HUDEP-2 (cell line): Measurements from ENCODE around the gene GJB3.
A peak's percentile ranks its signal among the peaks of the same experiment; 100 is the strongest.
"Not testable (repeated sequence)": the region's sequence is repeated elsewhere in the genome, so short reads cannot be mapped to it uniquely, and the experiment has no call there.

Experiments used
- DNase-seq, 76 experiments: peaks; one replicate each; lab custom pipeline; 2025; ENCODE audit not compliant: unreplicated experiment in 76 of 76; lab: John Stamatoyannopoulos, UW

Gene GJB3

GRCh38 chr1:34781071-34781843 is at the start of gene GJB3:
TSS of gene GJB3 (plus strand) at chr1:34781214. CDS start at chr1:34784763, 3,549 bp downstream.
- no peak for DNase-seq

- not testable (repeated sequence) for DNase-seq
These were observed 48.2 kb upstream of the GJB3 start for GRCh38 chr1:34732831-34733230.

- DNase-seq: no peak
These were observed 44.3 kb upstream of the GJB3 start for GRCh38 chr1:34736692-34737091.

GRCh38 chr1:34737236-34737635 is 43.8 kb upstream of the GJB3 start:
- not testable (repeated sequence) for DNase-seq

- no peak for DNase-seq
These were observed 41.4 kb upstream of the GJB3 start for GRCh38 chr1:34739613-34740012.

- no peak for DNase-seq
These were observed 40.7 kb upstream of the GJB3 start for GRCh38 chr1:34740161-34740868.

GRCh38 chr1:34742667-34743270 is 38.2 kb upstream of the GJB3 start:
- peak in 66 of 76 experiments; percentile 5 to 84 (median 56) for DNase-seq

GRCh38 chr1:34743775-34744174 is 37.2 kb upstream of the GJB3 start:
- DNase-seq: no peak

GRCh38 chr1:34744851-34745250 is 36.2 kb upstream of the GJB3 start:
- no peak for DNase-seq

- no peak for DNase-seq
These were observed 35.3 kb upstream of the GJB3 start for GRCh38 chr1:34745666-34746065.

- no peak for DNase-seq
These were observed 34.9 kb upstream of the GJB3 start for GRCh38 chr1:34746101-34746500.

- DNase-seq: no peak
These were observed 34.0 kb upstream of the GJB3 start for GRCh38 chr1:34746785-34747637.

GRCh38 chr1:34747638-34747941 is 33.4 kb upstream of the GJB3 start:
- DNase-seq: no peak

GRCh38 chr1:34749992-34750391 is 31.0 kb upstream of the GJB3 start:
- no peak for DNase-seq

- no peak for DNase-seq
These were observed 30.4 kb upstream of the GJB3 start for GRCh38 chr1:34750610-34751009.

GRCh38 chr1:34753163-34753562 is 27.9 kb upstream of the GJB3 start:
- no peak for DNase-seq

GRCh38 chr1:34754964-34755637 is 25.9 kb upstream of the GJB3 start, which contains the start of gene GJB5:
TSS of gene GJB5 (plus strand) at chr1:34755047. CDS start at chr1:34757331, 2,284 bp downstream.
- DNase-seq: no peak

- no peak for DNase-seq
These were observed 25.1 kb upstream of the GJB3 start for GRCh38 chr1:34755961-34756360.

GRCh38 chr1:34757386-34757785 is 23.6 kb upstream of the GJB3 start:
- DNase-seq: no peak

- DNase-seq: no peak
These were observed 22.3 kb upstream of the GJB3 start for GRCh38 chr1:34758751-34759150.
